Activated CD8-positive, alpha-beta T cell treated with anti-CD3 and anti-CD28 coated beads for 36 hours (primary cell): ENCODE measurements around the gene ATPAF1. TPM values are rescaled to one million over a fixed set of nuclear protein-coding genes. Genes with fewer than 3 reads are reported as not detected.

Experiments used
- ATAC-seq: fragments of 200-7000 bp; cut with Tn5 transposase; one replicate; pipeline ENCODE4 v1.10.0; 2021; ENCODE audit warnings: mild to moderate bottlenecking, moderate library complexity
- CTCF ChIA-PET: fragments of 350-600 bp; sonication (Branson Sonifier 250); formaldehyde crosslinking; loops from one replicate; lab custom pipeline; 2021; ENCODE audit warnings: antibody characterized with exemption; lab: Charles Lee
- POLR2A ChIA-PET: fragments of 350-600 bp; sonication (Branson Sonifier 250); formaldehyde crosslinking; loops from one replicate; lab custom pipeline; 2021; ENCODE audit warnings: antibody characterized with exemption; lab: Charles Lee
- DNase-seq: peaks from one replicate; pipeline ENCODE4 v3.0.0-alpha.2; 2020
- H3K27ac Mint-ChIP-seq: one replicate; pipeline ENCODE4 v1.8.0; 2021; ENCODE audit warnings: mild to moderate bottlenecking, mixed read lengths
- H3K27me3 Mint-ChIP-seq: one replicate; pipeline ENCODE4 v1.8.0; 2021; ENCODE audit warnings: mixed read lengths
- H3K36me3 Mint-ChIP-seq: one replicate; pipeline ENCODE4 v1.8.0; 2021; ENCODE audit warnings: low read depth, mixed read lengths
- H3K4me1 Mint-ChIP-seq: one replicate; pipeline ENCODE4 v1.8.0; 2021; ENCODE audit warnings: low read depth, mixed read lengths
- H3K4me3 Mint-ChIP-seq: one replicate; pipeline ENCODE4 v1.8.0; 2021; ENCODE audit warnings: mild to moderate bottlenecking, moderate library complexity, mixed read lengths
- H3K9me3 Mint-ChIP-seq: one replicate; pipeline ENCODE4 v1.8.0; 2021; ENCODE audit warnings: mixed read lengths
- CTCF ChIP-seq: fragments of 200-600 bp; IDR thresholded peaks from one replicate; pipeline ENCODE4 v1.8.0; 2022; ENCODE audit warnings: antibody characterized with exemption, mild to moderate bottlenecking
- intact Hi-C: fragments of 100-400 bp; cut with micrococcal nuclease; formaldehyde crosslinking; loops from one replicate; pipeline ENCODE4 v1.10.0; 2022
- total RNA-seq, 2 experiments: library from RNA; stranded (reverse); gene quantifications; one replicate each; pipeline ENCODE4 v1.2.3, GENCODE V29; 2021

ATPAF1 gene
- total RNA-seq, 2 experiments from 2014 or later, result 40.3 to 41.8 TPM

- Mint-ChIP-seq H3K9me3 (no peaks in the 10 kb centered on the region), H3K4me3 (no peak overlapping the region), H3K4me1 (no peaks in the 10 kb centered on the region), H3K27me3 (no peaks in the 10 kb centered on the region), H3K36me3 (peaks cover 15% of the 10 kb centered on the region), H3K27ac (no peak overlapping the region)
- DNase-seq, result no peak
- ATAC-seq, result no peak
- POLR2A ChIA-PET, result no interaction called here
- no peak for TF ChIP-seq CTCF
- intact Hi-C loops, result no loop called here
- CTCF ChIA-PET, result interaction anchor here (1.1 kb wide), 1 partner anchor 87 kb away, joined by 3 read pairs; no protein-coding TSS in a partner anchor
Measured at GRCh38 chr1:46639547-46639946, 28.6 kb downstream of the ATPAF1 start.

- intact Hi-C loops, result no loop called here
- TF ChIP-seq CTCF, result no peak
- H3K4me3 Mint-ChIP-seq, result no peak overlapping the region
- DNase-seq (no peak), ATAC-seq (no peak)
- no peaks in the 10 kb centered on the region for H3K27me3 Mint-ChIP-seq
- no peaks in the 10 kb centered on the region for H3K4me1 Mint-ChIP-seq
- H3K27ac Mint-ChIP-seq, result peak overlapping the region; percentile 0
- H3K9me3 Mint-ChIP-seq, result no peaks in the 10 kb centered on the region
- H3K36me3 Mint-ChIP-seq, result peaks cover 15% of the 10 kb centered on the region
- ChIA-PET POLR2A (no interaction called here), CTCF (interaction anchor here (1.1 kb wide), 1 partner anchor 87 kb away, joined by 3 read pairs; no protein-coding TSS in a partner anchor)
Measured at GRCh38 chr1:46638921-46639320, 29.2 kb downstream of the ATPAF1 start.

- intact Hi-C loops, result no loop called here
- ATAC-seq (no peak), DNase-seq (no peak)
- Mint-ChIP-seq H3K9me3 (no peaks in the 10 kb centered on the region), H3K27ac (no peak overlapping the region), H3K27me3 (no peaks in the 10 kb centered on the region), H3K36me3 (peaks cover 17% of the 10 kb centered on the region), H3K4me3 (no peak overlapping the region), H3K4me1 (no peaks in the 10 kb centered on the region)
- POLR2A ChIA-PET, result interaction anchor here (0.7 kb wide), 1 partner anchor 287 kb away, joined by 3 read pairs; no protein-coding TSS in a partner anchor
- TF ChIP-seq CTCF, result no peak
- CTCF ChIA-PET, result no interaction called here
Measured at GRCh38 chr1:46637444-46638083, 30.6 kb downstream of the ATPAF1 start.

- intact Hi-C loops, result no loop called here
- no peaks in the 10 kb centered on the region for H3K27me3 Mint-ChIP-seq
- H3K27ac Mint-ChIP-seq, result no peak overlapping the region
- H3K9me3 Mint-ChIP-seq, result no peaks in the 10 kb centered on the region
- ChIA-PET CTCF (interaction anchor here (0.9 to 1.8 kb wide), 2 partner anchors 11 to 108 kb away, joined by 4 to 6 read pairs; no protein-coding TSS in a partner anchor), POLR2A (interaction anchor here (0.8 to 1.5 kb wide), 4 partner anchors 11 to 82 kb away, joined by 3 to 5 read pairs (median 4); partner anchors contain the start of gene MOB3C)
- no peaks in the 10 kb centered on the region for H3K4me1 Mint-ChIP-seq
- no peak for TF ChIP-seq CTCF
- DNase-seq (no peak), ATAC-seq (no peak)
- peaks cover 14% of the 10 kb centered on the region for H3K36me3 Mint-ChIP-seq
- no peak overlapping the region for H3K4me3 Mint-ChIP-seq
Measured at GRCh38 chr1:46635205-46635604, 33.0 kb downstream of the ATPAF1 start.

GRCh38 chr1:46630719-46631118 is 37.4 kb downstream of the ATPAF1 start:
- POLR2A ChIA-PET, result no interaction called here
- intact Hi-C loops, result no loop called here
- Mint-ChIP-seq H3K9me3 (no peaks in the 10 kb centered on the region), H3K4me1 (no peaks in the 10 kb centered on the region), H3K27ac (no peak overlapping the region), H3K27me3 (no peaks in the 10 kb centered on the region), H3K36me3 (peaks cover 11% of the 10 kb centered on the region), H3K4me3 (no peak overlapping the region)
- no peak for TF ChIP-seq CTCF
- no peak for ATAC-seq
- DNase-seq, result no peak
- CTCF ChIA-PET, result interaction anchor here (1.3 kb wide), 1 partner anchor 13 kb away, joined by 3 read pairs; no protein-coding TSS in a partner anchor
